Glutamatergic neuron (in vitro differentiated cells): ENCODE results near the gene MEST. TPM values are rescaled to one million over a fixed set of nuclear protein-coding genes. Genes with fewer than 3 reads are reported as not detected.

Source experiments
- DNase-seq: peaks from one replicate; pipeline ENCODE4 v3.0.0; 2022
- H3K27ac Mint-ChIP-seq: one replicate; pipeline ENCODE4 v1.8.0; 2020; ENCODE audit warnings: mild to moderate bottlenecking, mixed read lengths, inconsistent platforms; ENCODE audit not compliant: unreplicated experiment
- H3K27me3 Mint-ChIP-seq: one replicate; pipeline ENCODE4 v1.8.0; 2020; ENCODE audit warnings: mild to moderate bottlenecking, moderate library complexity, mixed read lengths, inconsistent platforms; ENCODE audit not compliant: unreplicated experiment
- H3K36me3 Mint-ChIP-seq: one replicate; pipeline ENCODE4 v1.8.0; 2020; ENCODE audit warnings: mild to moderate bottlenecking, mixed read lengths, inconsistent platforms; ENCODE audit not compliant: unreplicated experiment
- H3K4me1 Mint-ChIP-seq: one replicate; pipeline ENCODE4 v1.8.0; 2020; ENCODE audit warnings: mild to moderate bottlenecking, low read depth, mixed read lengths, inconsistent platforms; ENCODE audit not compliant: unreplicated experiment
- H3K4me3 Mint-ChIP-seq: one replicate; pipeline ENCODE4 v1.8.0; 2020; ENCODE audit warnings: mild to moderate bottlenecking, mixed read lengths, inconsistent platforms; ENCODE audit not compliant: unreplicated experiment
- H3K9me3 Mint-ChIP-seq: one replicate; pipeline ENCODE4 v1.8.0; 2020; ENCODE audit warnings: mild to moderate bottlenecking, moderate library complexity, mixed read lengths, inconsistent platforms; ENCODE audit not compliant: unreplicated experiment
- total RNA-seq: library from RNA; stranded (reverse); fragmentation: NEBNext Ultra II Directional; extraction: Animal tissue kit (Norgen Biotek cat#: 25700); gene quantifications from one replicate; pipeline ENCODE4 v1.2.1, GENCODE V29; 2021; ENCODE audit not compliant: unreplicated experiment
- TF ChIP-seq, protein P1 (sequence below): fragments of 200-600 bp; sonication (generic); IDR thresholded peaks from one replicate; pipeline ENCODE4 v1.5.0; 2021; ENCODE audit not compliant: partially characterized antibody, unreplicated experiment

Gene MEST
- total RNA-seq, 1 donor from 2014 or later = 186 TPM

DNA sequence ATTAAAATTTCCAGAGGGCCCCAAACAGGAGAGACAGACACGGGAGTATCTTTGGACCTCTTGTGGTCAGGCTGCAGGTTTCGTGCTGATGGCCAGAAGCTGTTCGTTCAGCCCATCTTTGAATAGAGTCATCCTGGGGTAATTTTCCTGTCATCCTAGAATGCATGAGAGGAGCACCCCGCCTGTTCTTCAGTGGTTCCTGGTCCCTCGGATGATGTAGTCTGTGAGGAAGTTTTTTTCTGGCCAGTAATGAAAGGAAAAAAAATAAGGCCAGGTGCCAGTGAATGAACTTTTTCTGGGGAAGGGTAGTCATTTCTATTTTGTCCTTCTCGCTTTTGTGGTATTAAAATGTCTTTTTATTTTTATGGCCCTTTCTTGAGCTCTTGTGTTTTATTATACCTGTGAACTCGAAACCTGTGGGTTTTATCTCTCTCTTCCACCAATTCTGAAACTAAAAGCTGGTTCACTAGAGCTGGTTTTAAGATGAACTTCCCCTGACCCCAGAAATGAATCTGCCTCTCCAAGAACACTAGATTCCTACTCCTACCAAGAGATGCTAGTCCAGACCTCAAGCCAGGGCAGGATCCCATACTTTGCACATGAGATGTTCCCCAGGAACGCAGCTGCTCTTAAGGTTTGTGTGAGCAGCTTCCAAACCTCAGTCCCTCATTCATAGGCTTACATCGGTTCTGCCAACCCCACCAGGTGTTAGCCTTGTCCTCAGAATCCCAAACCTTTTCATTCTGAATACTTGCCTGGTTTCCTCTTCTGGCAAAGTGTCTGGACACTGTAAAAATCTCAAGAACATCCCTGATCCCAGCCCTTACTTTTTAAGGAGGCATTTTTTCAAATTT, 15.4 kb upstream of the MEST start:
- H3K27ac Mint-ChIP-seq = no peak overlapping the region

DNA sequence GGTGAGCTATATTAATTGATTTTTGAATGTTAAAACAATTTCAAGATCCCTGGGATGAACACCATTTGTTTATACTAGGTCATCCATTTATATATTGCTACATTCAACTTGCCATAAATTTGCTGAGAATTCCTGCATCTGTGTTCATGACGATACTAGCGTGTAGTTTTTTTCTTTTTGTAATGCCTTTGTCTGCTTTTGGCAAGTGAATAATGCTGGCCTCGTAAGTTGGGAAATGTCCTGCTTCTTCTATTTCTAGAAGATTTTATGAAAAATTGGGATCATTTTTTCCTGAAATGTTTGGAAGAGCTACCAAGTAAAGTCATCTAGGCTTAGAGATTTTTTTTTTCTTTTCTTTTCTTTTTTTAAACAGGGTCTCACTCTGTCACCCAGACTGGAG, 12.9 kb upstream of the MEST start:
- Mint-ChIP-seq H3K27me3 (no peaks in the 10 kb centered on the region), H3K27ac (no peak overlapping the region), H3K9me3 (peaks cover 3% of the 10 kb centered on the region), H3K4me1 (peaks cover 9% of the 10 kb centered on the region), H3K4me3 (no peak overlapping the region), H3K36me3 (no peaks in the 10 kb centered on the region)
- no peak for DNase-seq
- TF ChIP-seq, protein P1, sequence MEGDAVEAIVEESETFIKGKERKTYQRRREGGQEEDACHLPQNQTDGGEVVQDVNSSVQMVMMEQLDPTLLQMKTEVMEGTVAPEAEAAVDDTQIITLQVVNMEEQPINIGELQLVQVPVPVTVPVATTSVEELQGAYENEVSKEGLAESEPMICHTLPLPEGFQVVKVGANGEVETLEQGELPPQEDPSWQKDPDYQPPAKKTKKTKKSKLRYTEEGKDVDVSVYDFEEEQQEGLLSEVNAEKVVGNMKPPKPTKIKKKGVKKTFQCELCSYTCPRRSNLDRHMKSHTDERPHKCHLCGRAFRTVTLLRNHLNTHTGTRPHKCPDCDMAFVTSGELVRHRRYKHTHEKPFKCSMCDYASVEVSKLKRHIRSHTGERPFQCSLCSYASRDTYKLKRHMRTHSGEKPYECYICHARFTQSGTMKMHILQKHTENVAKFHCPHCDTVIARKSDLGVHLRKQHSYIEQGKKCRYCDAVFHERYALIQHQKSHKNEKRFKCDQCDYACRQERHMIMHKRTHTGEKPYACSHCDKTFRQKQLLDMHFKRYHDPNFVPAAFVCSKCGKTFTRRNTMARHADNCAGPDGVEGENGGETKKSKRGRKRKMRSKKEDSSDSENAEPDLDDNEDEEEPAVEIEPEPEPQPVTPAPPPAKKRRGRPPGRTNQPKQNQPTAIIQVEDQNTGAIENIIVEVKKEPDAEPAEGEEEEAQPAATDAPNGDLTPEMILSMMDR = no peak

More for the DNA sequence above, 15.4 kb upstream of the MEST start:
- TF ChIP-seq, protein P1 = no peak
- no peaks in the 10 kb centered on the region for H3K36me3 Mint-ChIP-seq
- no peak for DNase-seq
- peaks cover 2% of the 10 kb centered on the region for H3K27me3 Mint-ChIP-seq
- peaks cover 3% of the 10 kb centered on the region for H3K9me3 Mint-ChIP-seq
- H3K4me3 Mint-ChIP-seq = no peak overlapping the region
- peaks cover 9% of the 10 kb centered on the region for H3K4me1 Mint-ChIP-seq

DNA sequence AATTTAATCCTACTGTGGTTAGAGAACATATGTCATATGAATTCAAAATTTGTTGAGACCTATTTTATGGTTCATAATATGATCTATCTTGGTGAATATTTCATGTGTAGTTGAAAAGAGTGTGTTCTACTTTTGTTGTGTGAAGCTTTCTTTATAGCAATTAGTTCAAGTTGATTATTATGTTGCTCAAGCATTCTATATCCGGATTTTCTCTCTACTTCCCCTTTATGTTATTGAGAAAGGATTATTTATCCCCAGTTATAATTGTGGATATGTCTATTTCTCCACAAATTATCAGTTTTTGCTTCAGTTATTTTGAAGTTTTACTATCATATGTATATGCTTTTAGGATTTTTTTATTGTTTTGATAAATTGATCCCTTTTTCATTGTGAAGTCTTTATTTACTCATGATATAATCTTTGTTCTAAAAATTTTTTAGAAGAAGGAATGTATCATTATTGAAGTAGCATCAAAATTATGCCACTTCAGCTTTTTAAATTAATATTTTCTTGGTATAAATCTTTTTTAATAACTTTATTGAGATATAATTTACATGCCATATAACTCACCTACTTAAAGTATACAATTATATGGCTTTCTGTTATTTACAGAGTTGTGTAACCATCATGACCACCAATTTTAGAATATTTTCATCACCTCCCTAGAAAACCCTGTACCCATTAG, 12.0 kb upstream of the MEST start:
- TF ChIP-seq, protein P1 = no peak
- H3K27ac Mint-ChIP-seq = no peak overlapping the region
- H3K4me3 Mint-ChIP-seq = no peak overlapping the region
- H3K9me3 Mint-ChIP-seq = peaks cover 3% of the 10 kb centered on the region
- DNase-seq = no peak
- H3K4me1 Mint-ChIP-seq = peaks cover 9% of the 10 kb centered on the region
- H3K36me3 Mint-ChIP-seq = no peaks in the 10 kb centered on the region
- no peaks in the 10 kb centered on the region for H3K27me3 Mint-ChIP-seq

DNA sequence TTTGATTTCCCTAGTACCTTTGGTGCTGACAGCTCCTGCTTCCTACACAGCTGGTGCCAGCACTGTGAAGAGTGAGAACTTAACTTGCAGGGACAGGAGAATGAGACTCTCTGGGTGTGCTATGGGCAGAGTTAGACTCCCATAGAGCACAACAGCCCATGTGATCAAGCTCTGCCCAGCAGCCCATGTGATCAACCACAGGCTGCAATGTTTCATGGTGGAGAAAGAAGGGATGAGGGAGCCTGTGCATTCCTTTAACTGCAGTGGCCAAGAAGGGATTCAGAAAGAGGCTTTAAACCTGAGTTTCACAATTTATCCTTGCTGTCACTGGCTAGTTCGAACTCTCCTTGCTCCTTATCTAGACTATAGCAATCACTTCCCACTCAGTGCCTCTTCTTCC, 10.0 kb upstream of the MEST start:
- no peak overlapping the region for H3K4me3 Mint-ChIP-seq
- H3K27ac Mint-ChIP-seq = no peak overlapping the region
- DNase-seq = no peak
- H3K36me3 Mint-ChIP-seq = no peaks in the 10 kb centered on the region
- peaks cover under 1% of the 10 kb centered on the region for H3K9me3 Mint-ChIP-seq
- TF ChIP-seq, protein P1 = no peak
- H3K27me3 Mint-ChIP-seq = no peaks in the 10 kb centered on the region
- H3K4me1 Mint-ChIP-seq = peaks cover under 1% of the 10 kb centered on the region

DNA sequence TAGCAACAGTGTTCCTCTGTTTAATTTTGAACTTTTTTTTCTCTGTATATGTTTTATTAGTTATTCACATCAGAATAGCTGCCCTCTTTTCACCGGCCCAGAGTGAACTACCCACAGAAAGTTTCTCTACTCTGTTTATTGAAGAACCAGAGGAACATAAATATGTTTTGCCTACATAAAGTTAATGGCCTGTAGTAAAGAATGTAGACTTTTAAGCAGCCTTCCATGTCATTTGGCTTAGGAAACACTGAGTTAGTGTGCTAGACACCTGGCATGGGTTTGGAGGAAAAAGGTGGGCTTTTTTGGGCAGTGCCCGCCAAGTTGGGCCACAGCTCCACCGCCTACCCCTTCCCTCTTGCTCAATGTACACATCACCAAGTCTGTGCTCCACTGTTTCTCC, 8.9 kb upstream of the MEST start:
- Mint-ChIP-seq H3K9me3 (peaks cover 4% of the 10 kb centered on the region), H3K27ac (no peak overlapping the region), H3K36me3 (no peaks in the 10 kb centered on the region), H3K4me1 (peaks cover 4% of the 10 kb centered on the region), H3K4me3 (no peak overlapping the region), H3K27me3 (no peaks in the 10 kb centered on the region)
- no peak for DNase-seq
- TF ChIP-seq, protein P1 = no peak
